Epithelial cell of alveolus of lung (primary cell): ENCODE measurements around the gene TENM4. TPM values are rescaled to one million over a fixed set of nuclear protein-coding genes. Genes with fewer than 3 reads are reported as not detected.

Experiments
- total RNA-seq: library from RNA; depleted of rRNA; stranded (reverse); fragments of >200 nt; gene quantifications from 2 replicates; pipeline ENCODE4 v1.2.1, GENCODE V29; 2015

The TENM4 gene
- 32.8 and 35.3 TPM in 2 replicates for total RNA-seq

GRCh38 chr11:79440571-79441460, at the start of gene TENM4:
Gene TENM4 (minus strand): TSS chr11:79441030. CDS start chr11:79069944, 371,086 bp downstream.

